ENCODE data around the gene TMBIM1.
A peak's percentile ranks its signal among the peaks of the same experiment; 100 is the strongest.

TMBIM1 gene

GRCh38 chr2:218269900-218270720 is 22.2 kb downstream of the TMBIM1 start, which contains the start of the genes AAMP and PNKD:
Gene AAMP, minus strand, starts transcription at chr2:218270137. Its CDS starts 51 bp downstream, at chr2:218270086.
Gene PNKD, plus strand, starts transcription at chr2:218270519. Its CDS starts 17 bp downstream, at chr2:218270536.
- H3K36me3 ChIP-seq (ENCODE audit: low read length), result no peaks in the 10 kb centered on the region
- H3K27me3 ChIP-seq (ENCODE audit: low read length), result no peaks in the 10 kb centered on the region
- H4K20me1 ChIP-seq (ENCODE audit: low read depth, low read length), result no peaks in the 10 kb centered on the region
- peak within 1 kb of the TSS; percentile 95 for H3K4me2 ChIP-seq (ENCODE audit: low read depth, low read length, poor library complexity, severe bottlenecking)
- H3K4me3 ChIP-seq (ENCODE audit: insufficient read depth, low read length, poor library complexity, severe bottlenecking), result peak within 1 kb of the TSS; percentile 96
- 0 out of 2 replicates have a peak within 1 kb of the TSS, but pooled peaks have one; percentile 16 for H3K27ac ChIP-seq (ENCODE audit: low read depth, low read length)
- peak within 1 kb of the TSS; percentile 82 for H3K9ac ChIP-seq (ENCODE audit: low read length)
- peak within 1 kb of the TSS; percentile 89 for H2AFZ ChIP-seq (ENCODE audit: low read depth, low read length, severe bottlenecking)
- H3K9me3 ChIP-seq (ENCODE audit: insufficient read depth, low read length), result no peaks in the 10 kb centered on the region
- H3K79me2 ChIP-seq (ENCODE audit: insufficient read depth, low read length), result peaks cover 7% of the 10 kb centered on the region
- no peaks in the 10 kb centered on the region for H3K9me2 ChIP-seq (replicated peaks; ENCODE audit: insufficient read depth, low read length)
- no peak for TF ChIP-seq CTCF (IDR thresholded peaks at IDR 0.05; ENCODE audit: insufficient read depth, low read length, poor library complexity, severe bottlenecking)
- no peak for TF ChIP-seq EZH2phosphoT487 (conservative IDR thresholded peaks at IDR 0.05; ENCODE audit: low read length)
- H3F3A ChIP-seq (ENCODE audit: insufficient read depth), result no peaks in the 10 kb centered on the region

DNA sequence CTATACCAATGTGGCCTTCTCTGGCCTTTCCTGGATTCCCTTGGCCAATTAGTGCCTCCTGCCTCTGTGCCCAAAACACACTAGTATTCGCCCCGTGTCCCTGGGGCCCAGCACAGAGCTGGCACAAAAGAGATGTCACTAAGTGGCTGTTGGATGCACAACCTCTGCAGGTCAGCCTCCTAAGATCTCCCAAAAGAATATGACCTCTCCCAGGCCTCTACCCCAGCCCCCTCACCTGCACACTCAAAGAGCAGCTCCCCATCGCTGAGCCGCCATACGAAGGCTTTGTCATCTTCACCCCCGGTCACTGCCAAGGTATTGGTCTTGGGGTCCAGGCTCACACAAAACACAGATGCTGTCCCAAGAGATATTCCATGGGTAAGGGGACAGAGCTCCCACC is 25.0 kb downstream of the TMBIM1 start:
- H3K9me3 ChIP-seq (ENCODE audit: insufficient read depth, low read length), result no peaks in the 10 kb centered on the region
- no peaks in the 10 kb centered on the region for H3F3A ChIP-seq (ENCODE audit: insufficient read depth)
- H3K9me2 ChIP-seq (replicated peaks; ENCODE audit: insufficient read depth, low read length), result no peaks in the 10 kb centered on the region
- no peak overlapping the region for H3K4me2 ChIP-seq (ENCODE audit: low read depth, low read length, poor library complexity, severe bottlenecking)
- H3K27me3 ChIP-seq (ENCODE audit: low read length), result no peaks in the 10 kb centered on the region
- H2AFZ ChIP-seq (ENCODE audit: low read depth, low read length, severe bottlenecking), result no peak overlapping the region
- H3K36me3 ChIP-seq (ENCODE audit: low read length), result no peaks in the 10 kb centered on the region
- H3K79me2 ChIP-seq (ENCODE audit: insufficient read depth, low read length), result peaks cover 7% of the 10 kb centered on the region
- no peaks in the 10 kb centered on the region for H4K20me1 ChIP-seq (ENCODE audit: low read depth, low read length)
- no peak for TF ChIP-seq CTCF (IDR thresholded peaks at IDR 0.05; ENCODE audit: insufficient read depth, low read length, poor library complexity, severe bottlenecking)
- TF ChIP-seq EZH2phosphoT487 (conservative IDR thresholded peaks at IDR 0.05; ENCODE audit: low read length), result no peak
- no peak overlapping the region for H3K27ac ChIP-seq (ENCODE audit: low read depth, low read length)
- H3K4me3 ChIP-seq (ENCODE audit: insufficient read depth, low read length, poor library complexity, severe bottlenecking), result no peak overlapping the region
- no peak overlapping the region for H3K9ac ChIP-seq (ENCODE audit: low read length)

- Histone ChIP-seq H3K79me2 (ENCODE audit: insufficient read depth, low read length) (peaks cover 7% of the 10 kb centered on the region), H2AFZ (ENCODE audit: low read depth, low read length, severe bottlenecking) (no peak overlapping the region), H4K20me1 (ENCODE audit: low read depth, low read length) (no peaks in the 10 kb centered on the region), H3K27me3 (ENCODE audit: low read length) (no peaks in the 10 kb centered on the region), H3K9ac (ENCODE audit: low read length) (no peak overlapping the region), H3K4me3 (ENCODE audit: insufficient read depth, low read length, poor library complexity, severe bottlenecking) (no peak overlapping the region), H3K27ac (ENCODE audit: low read depth, low read length) (no peak overlapping the region), H3F3A (ENCODE audit: insufficient read depth) (no peaks in the 10 kb centered on the region), H3K9me3 (ENCODE audit: insufficient read depth, low read length) (no peaks in the 10 kb centered on the region), H3K36me3 (ENCODE audit: low read length) (no peaks in the 10 kb centered on the region), H3K4me2 (ENCODE audit: low read depth, low read length, poor library complexity, severe bottlenecking) (no peak overlapping the region), H3K9me2 (replicated peaks; ENCODE audit: insufficient read depth, low read length) (no peaks in the 10 kb centered on the region)
- no peak for TF ChIP-seq EZH2phosphoT487 (conservative IDR thresholded peaks at IDR 0.05; ENCODE audit: low read length)
- TF ChIP-seq CTCF (IDR thresholded peaks at IDR 0.05; ENCODE audit: insufficient read depth, low read length, poor library complexity, severe bottlenecking), result no peak
Observed at GRCh38 chr2:218266316-218266979, 25.9 kb downstream of the TMBIM1 start.
